DND-41 (cell line): ENCODE measurements around the gene C1orf35.

Experiments
- EZH2 ChIP-seq: IDR thresholded peaks from 3 replicates; pipeline ENCODE4 v1.6.1; 2012; ENCODE audit warnings: borderline replicate concordance, low read depth, mild to moderate bottlenecking, moderate library complexity, low read length, inconsistent platforms; ENCODE audit not compliant: severe bottlenecking
- TF ChIP-seq, protein P1 (sequence below): IDR thresholded peaks from 2 replicates; pipeline ENCODE4 v1.5.1; 2012; ENCODE audit warnings: borderline replicate concordance, low read length, moderate library complexity, mild to moderate bottlenecking; ENCODE audit not compliant: poor library complexity, severe bottlenecking; ENCODE audit errors: extremely low read depth

DNA sequence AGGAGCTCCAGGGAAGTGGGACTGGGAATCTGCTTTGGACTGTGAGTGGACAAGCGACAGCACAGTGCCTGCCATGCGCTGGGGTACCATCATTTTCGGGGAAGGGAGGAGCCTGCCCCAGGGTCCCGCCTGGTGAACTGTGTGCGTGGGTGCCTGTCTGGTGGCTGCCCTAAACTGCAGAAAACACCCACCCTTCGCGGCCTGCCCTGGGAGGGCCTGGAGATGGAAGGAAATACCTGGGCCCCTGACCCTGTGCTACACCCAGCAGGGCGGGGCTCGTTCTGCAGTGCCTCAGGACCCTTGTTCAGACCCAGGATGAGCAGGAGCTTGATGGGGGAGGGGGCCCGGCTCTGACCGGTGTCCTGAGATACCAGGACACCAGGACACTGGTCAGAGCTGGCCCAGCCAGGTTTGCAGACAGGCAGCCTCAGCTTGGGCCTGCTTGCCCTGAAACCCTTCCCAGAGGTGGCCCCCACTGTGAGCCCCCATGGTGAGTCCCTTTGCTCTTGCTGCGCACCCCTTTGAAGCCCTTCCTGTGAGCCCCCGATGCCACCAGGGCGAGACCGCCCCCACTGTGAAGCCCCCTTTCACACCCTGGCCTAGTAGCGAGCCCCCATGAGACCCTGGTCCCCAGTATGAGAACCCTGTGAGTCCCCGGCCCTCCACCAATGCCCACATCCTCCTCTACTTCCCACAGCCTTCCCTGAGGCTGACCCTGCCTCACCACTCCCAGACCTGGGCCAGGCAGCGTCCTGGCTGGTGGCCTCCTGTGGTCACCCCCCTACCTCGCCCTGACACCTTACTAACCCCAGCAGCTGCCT lies 49.2 kb upstream of the C1orf35 start:
- TF ChIP-seq, protein P1, sequence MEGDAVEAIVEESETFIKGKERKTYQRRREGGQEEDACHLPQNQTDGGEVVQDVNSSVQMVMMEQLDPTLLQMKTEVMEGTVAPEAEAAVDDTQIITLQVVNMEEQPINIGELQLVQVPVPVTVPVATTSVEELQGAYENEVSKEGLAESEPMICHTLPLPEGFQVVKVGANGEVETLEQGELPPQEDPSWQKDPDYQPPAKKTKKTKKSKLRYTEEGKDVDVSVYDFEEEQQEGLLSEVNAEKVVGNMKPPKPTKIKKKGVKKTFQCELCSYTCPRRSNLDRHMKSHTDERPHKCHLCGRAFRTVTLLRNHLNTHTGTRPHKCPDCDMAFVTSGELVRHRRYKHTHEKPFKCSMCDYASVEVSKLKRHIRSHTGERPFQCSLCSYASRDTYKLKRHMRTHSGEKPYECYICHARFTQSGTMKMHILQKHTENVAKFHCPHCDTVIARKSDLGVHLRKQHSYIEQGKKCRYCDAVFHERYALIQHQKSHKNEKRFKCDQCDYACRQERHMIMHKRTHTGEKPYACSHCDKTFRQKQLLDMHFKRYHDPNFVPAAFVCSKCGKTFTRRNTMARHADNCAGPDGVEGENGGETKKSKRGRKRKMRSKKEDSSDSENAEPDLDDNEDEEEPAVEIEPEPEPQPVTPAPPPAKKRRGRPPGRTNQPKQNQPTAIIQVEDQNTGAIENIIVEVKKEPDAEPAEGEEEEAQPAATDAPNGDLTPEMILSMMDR = no peak
- no peak for TF ChIP-seq EZH2
